Psoas muscle (tissue), 8 donors: Measurements from ENCODE around the gene ARHGAP8. TPM values are rescaled to one million over a fixed set of nuclear protein-coding genes. Genes with fewer than 3 reads are reported as not detected.

Source experiments
- ATAC-seq, 4 donors: fragments of 200-7000 bp; cut with Tn5 transposase; one replicate each; pipeline ENCODE4 v1.9.1; 2020; ENCODE audit warnings: moderate library complexity in 3 of 4, mild to moderate bottlenecking in 2 of 4
- DNase-seq, 2 donors: peaks; one replicate each; pipeline ENCODE4 v3.0.0-alpha.2; 2020
- H3K27ac ChIP-seq: fragments of 200-600 bp; one replicate; pipeline ENCODE4 v1.8.0; 2022
- H3K27me3 ChIP-seq, 3 donors: fragments of 200-600 bp in 1 of 3; one replicate each; pipeline versions ENCODE4 v1.6.1 to v1.8.0; 2013 to 2022; ENCODE audit warnings: low read length in 2 of 3, mild to moderate bottlenecking in 2 of 3, moderate library complexity in 1 of 3; ENCODE audit not compliant: insufficient read depth in 3 of 3
- H3K36me3 ChIP-seq, 2 donors: fragments of 200-600 bp in 1 of 2; one replicate each; pipeline versions ENCODE4 v1.6.1 to v1.8.0; 2013 to 2022; ENCODE audit warnings: low read depth in 1 of 2, mild to moderate bottlenecking in 1 of 2, moderate library complexity in 1 of 2; ENCODE audit not compliant: insufficient read depth in 1 of 2
- H3K4me1 ChIP-seq: fragments of 200-600 bp; one replicate; pipeline ENCODE4 v1.8.0; 2022
- H3K4me3 ChIP-seq: fragments of 200-600 bp; one replicate; pipeline ENCODE4 v1.8.0; 2022; ENCODE audit warnings: mild to moderate bottlenecking
- H3K9me3 ChIP-seq: fragments of 200-600 bp; one replicate; pipeline ENCODE4 v1.8.0; 2022
- CTCF ChIP-seq: fragments of 200-600 bp; IDR thresholded peaks from one replicate; pipeline ENCODE4 v1.8.0; 2022; ENCODE audit warnings: antibody characterized with exemption
- whole genome bisulfite sequencing, 3 donors: extraction: QIAGEN DNeasy Blood & Tissue Kit; methylation state at CpG; one replicate each; pipeline versions ENCODE4 v1.1.6 to v1.1.7; 2013; 5-methylcytosine and 5-hydroxymethylcytosine counted together
- intact Hi-C, 2 donors: fragments of 100-400 bp; cut with DNase I; formaldehyde crosslinking; loops; one replicate each; pipeline versions ENCODE4 v1.11.0 to v1.14.2; 2022
- polyA plus RNA-seq, 3 donors: library from polyadenylated mRNA; stranded (reverse); fragments of 200-250 nt; gene quantifications; one replicate each; pipeline ENCODE4 v1.2.3, GENCODE V29; 2013
- total RNA-seq, 4 donors: library from RNA; stranded (reverse); fragmentation: NEBNext Ultra II Directional in 2 of 4; extraction: Animal tissue kit (Norgen Biotek cat#: 25700) in 2 of 4; gene quantifications; one replicate each; pipeline versions ENCODE4 v1.2.1 to v1.2.4, GENCODE V29; 2021 to 2023
- donor health status: healthy with polysubstance abuse.
- donor health status: DM: no; HTN: no; CAD: no; lungs with moderate emphysema.
- donor health status: Bipolar disorder and iron deficiency.
- donor health status: healthy.
- donor health status: DM: yes; HTN: yes; CAD: no.
- donor health status: DM: no; HTN: no; CAD: no.
- donor health status: DM: no; HTN: no; CAD: no.
- donor health status: DM: yes; HTN: yes; CAD: no.

ARHGAP8 gene
- total and polyA plus RNA-seq, 7 donors = 0.14 TPM; not detected in 6

- ATAC-seq (no peak), DNase-seq (no peak)
- Histone ChIP-seq H3K27ac (no peak overlapping the region), H3K27me3 (no peaks in the 10 kb centered on the region), H3K36me3 (no peaks in the 10 kb centered on the region), H3K4me3 (no peak overlapping the region), H3K9me3 (no peaks in the 10 kb centered on the region), H3K4me1 (no peaks in the 10 kb centered on the region)
- 83 to 89% (median 84%) methylated on average over 16 of the region's 16 CpGs for WGBS, 3 donors
- intact Hi-C loops = no loop called here
- TF ChIP-seq CTCF = no peak
These were observed 75.4 kb downstream of the ARHGAP8 start for GRCh38 chr22:44827666-44828190.

GRCh38 chr22:44828193-44828592, 75.8 kb downstream of the ARHGAP8 start:
- no peak overlapping the region for H3K27ac ChIP-seq
- ATAC-seq = no peak
- no peak for DNase-seq
- intact Hi-C loops = no loop called here
- H3K36me3 ChIP-seq = no peaks in the 10 kb centered on the region
- 56 to 58% (median 57%) methylated on average over 8 of the region's 8 CpGs for WGBS, 3 donors
- H3K4me1 ChIP-seq = no peaks in the 10 kb centered on the region
- no peak overlapping the region for H3K4me3 ChIP-seq
- no peaks in the 10 kb centered on the region for H3K27me3 ChIP-seq
- no peak for TF ChIP-seq CTCF
- no peaks in the 10 kb centered on the region for H3K9me3 ChIP-seq

GRCh38 chr22:44831885-44832284, 79.5 kb downstream of the ARHGAP8 start:
- Histone ChIP-seq H3K36me3 (no peaks in the 10 kb centered on the region), H3K27me3 (no peaks in the 10 kb centered on the region), H3K4me3 (no peak overlapping the region), H3K4me1 (no peaks in the 10 kb centered on the region), H3K27ac (no peak overlapping the region), H3K9me3 (peaks cover 23% of the 10 kb centered on the region)
- intact Hi-C loops = no loop called here
- TF ChIP-seq CTCF = no peak
- WGBS, 3 donors = 54 to 69% (median 61%) methylated on average over 1 of the region's 1 CpG
- DNase-seq (no peak), ATAC-seq (no peak)

- no peaks in the 10 kb centered on the region for H3K36me3 ChIP-seq
- H3K4me3 ChIP-seq = no peak overlapping the region
These were observed 81.7 kb downstream of the ARHGAP8 start for GRCh38 chr22:44834065-44834464.

More at GRCh38 chr22:44834065-44834464, 81.7 kb downstream of the ARHGAP8 start:
- Histone ChIP-seq H3K27ac (no peak overlapping the region), H3K9me3 (peaks cover 23% of the 10 kb centered on the region), H3K27me3 (peaks cover 0 to 11% (median 6%) of the 10 kb centered on the region in 3 donors), H3K4me1 (no peaks in the 10 kb centered on the region)
- DNase-seq = no peak
- ATAC-seq = no peak
- intact Hi-C loops = no loop called here
- no peak for TF ChIP-seq CTCF
